IMR-90 (cell line): ENCODE results near the gene LRRC1. TPM values are rescaled to one million over a fixed set of nuclear protein-coding genes. Genes with fewer than 3 reads are reported as not detected.

Experiments used
- ATAC-seq: fragments of 200-7000 bp; cut with Tn5 transposase; 2 replicates; pipeline ENCODE4 v1.9.1; 2020; ENCODE audit warnings: low read depth, mild to moderate bottlenecking, moderate library complexity
- BruUV-seq: library from RNA; stranded (reverse); fragments of 400-500 nt; replicated peaks from 2 replicates; lab custom pipeline; 2021; lab: Mats Ljungman, UMichigan
- CTCF ChIA-PET: fragments of 300-600 bp; formaldehyde crosslinking; extraction: SDS; loops from one replicate; lab custom pipeline; 2021; ENCODE audit warnings: antibody characterized with exemption; lab: Yijun Ruan, JAX
- POLR2A ChIA-PET: fragments of 300-600 bp; sonication (Branson Sonifier 250); formaldehyde crosslinking; loops from one replicate; lab custom pipeline; 2022; ENCODE audit warnings: antibody characterized with exemption; ENCODE audit not compliant: unreplicated experiment; lab: Charles Lee
- DNase-seq: peaks from one replicate; pipeline ENCODE4 v3.0.0; 2013
- H2AFZ ChIP-seq: replicated peaks from 2 replicates; pipeline ENCODE3; 2013; ENCODE audit warnings: low read length, mild to moderate bottlenecking; ENCODE audit not compliant: poor library complexity
- H2AK5ac ChIP-seq: 2 replicates; pipeline ENCODE4 v1.6.1; 2013; ENCODE audit warnings: low read depth, low read length, inconsistent platforms
- H2AK9ac ChIP-seq: replicated peaks from 2 replicates; pipeline ENCODE3; 2013; ENCODE audit warnings: mild to moderate bottlenecking, low read depth, low read length, moderate library complexity; ENCODE audit not compliant: poor library complexity
- H2BK120ac ChIP-seq: 2 replicates; pipeline ENCODE4 v1.6.1; 2013; ENCODE audit warnings: low read depth, low read length, inconsistent platforms
- H2BK15ac ChIP-seq: 3 replicates; pipeline ENCODE4 v1.6.1; 2013; ENCODE audit warnings: low read depth, low read length, inconsistent platforms
- H2BK20ac ChIP-seq: 2 replicates; pipeline ENCODE4 v1.6.1; 2013; ENCODE audit warnings: low read depth, mild to moderate bottlenecking, inconsistent platforms, low read length, moderate library complexity
- H2BK5ac ChIP-seq: 2 replicates; pipeline ENCODE4 v1.6.1; 2013; ENCODE audit warnings: mild to moderate bottlenecking, low read depth, low read length, inconsistent platforms; ENCODE audit not compliant: poor library complexity, severe bottlenecking
- H3K14ac ChIP-seq: replicated peaks from 2 replicates; pipeline ENCODE4 v1.6.1; 2013; ENCODE audit warnings: low read depth, low read length, inconsistent platforms
- H3K18ac ChIP-seq: 2 replicates; pipeline ENCODE4 v1.6.1; 2013; ENCODE audit warnings: low read depth, low read length, control low read depth
- H3K23ac ChIP-seq: 2 replicates; pipeline ENCODE4 v1.6.1; 2013; ENCODE audit warnings: low read depth, low read length, inconsistent platforms
- H3K27ac ChIP-seq: 2 replicates; pipeline ENCODE4 v1.5.1; 2013; ENCODE audit warnings: mild to moderate bottlenecking, control low read depth, low read length; ENCODE audit not compliant: insufficient read depth
- H3K27me3 ChIP-seq: 2 replicates; pipeline ENCODE4 v1.6.1; 2013; ENCODE audit warnings: low read length; ENCODE audit not compliant: control insufficient read depth, insufficient read depth
- H3K36me3 ChIP-seq: 2 replicates; pipeline ENCODE4 v1.6.1; 2013; ENCODE audit warnings: low read length, mixed read lengths; ENCODE audit not compliant: control insufficient read depth, insufficient read depth
- H3K4ac ChIP-seq: 2 replicates; pipeline ENCODE4 v1.6.1; 2013; ENCODE audit warnings: low read depth, low read length, inconsistent platforms
- H3K4me1 ChIP-seq: 2 replicates; pipeline ENCODE4 v1.6.1; 2013; ENCODE audit warnings: low read length, mixed read lengths; ENCODE audit not compliant: control insufficient read depth, insufficient read depth
- H3K4me2 ChIP-seq: 2 replicates; pipeline ENCODE4 v1.6.1; 2013; ENCODE audit warnings: low read depth, mild to moderate bottlenecking, control low read depth, low read length, moderate library complexity
- H3K4me3 ChIP-seq: 2 replicates; pipeline ENCODE4 v1.5.1; 2013; ENCODE audit warnings: low read depth, mild to moderate bottlenecking, control low read depth, low read length, moderate library complexity; ENCODE audit not compliant: insufficient read depth
- H3K56ac ChIP-seq: 2 replicates; pipeline ENCODE4 v1.6.1; 2013; ENCODE audit warnings: low read length, inconsistent platforms; ENCODE audit not compliant: insufficient read depth; ENCODE audit errors: extremely low read depth
- H3K79me1 ChIP-seq, 2 experiments: 2 replicates each; pipeline ENCODE4 v1.6.1; 2013; ENCODE audit warnings: low read length in 2 of 2, inconsistent platforms in 1 of 2, low read depth in 1 of 2
- H3K9ac ChIP-seq: 2 replicates; pipeline ENCODE4 v1.6.1; 2013; ENCODE audit warnings: low read depth, low read length, control low read depth
- H3K9me1 ChIP-seq: 2 replicates; pipeline ENCODE4 v1.6.1; 2013; ENCODE audit warnings: low read length, inconsistent platforms; ENCODE audit not compliant: insufficient read depth
- H3K9me3 ChIP-seq: 2 replicates; pipeline ENCODE4 v1.6.1; 2013; ENCODE audit warnings: low read length; ENCODE audit not compliant: control insufficient read depth, insufficient read depth
- H4K20me1 ChIP-seq: 2 replicates; pipeline ENCODE4 v1.6.1; 2013; ENCODE audit warnings: low read length, inconsistent platforms; ENCODE audit not compliant: insufficient read depth
- H4K5ac ChIP-seq: 2 replicates; pipeline ENCODE4 v1.6.1; 2013; ENCODE audit warnings: mild to moderate bottlenecking, low read depth, low read length, control low read depth
- H4K8ac ChIP-seq, 2 experiments: 2 replicates each; pipeline ENCODE4 v1.6.1; 2013; ENCODE audit warnings: low read depth in 2 of 2, low read length in 2 of 2, control low read depth in 1 of 2, inconsistent platforms in 1 of 2
- H4K91ac ChIP-seq: 2 replicates; pipeline ENCODE4 v1.6.1; 2013; ENCODE audit warnings: low read depth, low read length, inconsistent platforms; ENCODE audit not compliant: insufficient read depth
- BHLHE40 ChIP-seq: fragments of 150-350 bp; IDR thresholded peaks from 2 replicates; pipeline ENCODE4 v1.6.1; 2016; ENCODE audit warnings: mild to moderate bottlenecking, low read depth, low read length
- CEBPB ChIP-seq: IDR thresholded peaks from 2 replicates; pipeline ENCODE4 v1.6.1; 2012; ENCODE audit warnings: low read depth, low read length, improper control_type of control experiment
- CHD1 ChIP-seq: IDR thresholded peaks from 2 replicates; pipeline ENCODE4 v1.6.1; 2012; ENCODE audit warnings: low read depth, low read length, improper control_type of control experiment
- FOS ChIP-seq: fragments of 150-350 bp; IDR thresholded peaks from 2 replicates; pipeline ENCODE4 v1.6.1; 2016; ENCODE audit warnings: low read depth, low read length
- MAFK ChIP-seq: IDR thresholded peaks from 2 replicates; pipeline ENCODE4 v1.6.1; 2012; ENCODE audit warnings: low read depth, low read length, improper control_type of control experiment
- MAZ ChIP-seq: IDR thresholded peaks from 2 replicates; pipeline ENCODE4 v1.6.1; 2012; ENCODE audit warnings: low read depth, mild to moderate bottlenecking, low read length, improper control_type of control experiment, moderate library complexity, borderline replicate concordance
- MXI1 ChIP-seq: IDR thresholded peaks from 2 replicates; pipeline ENCODE4 v1.6.1; 2012; ENCODE audit warnings: low read depth, mild to moderate bottlenecking, low read length, moderate library complexity, borderline replicate concordance
- NFE2L2 ChIP-seq: fragments of 150-350 bp; IDR thresholded peaks from 2 replicates; pipeline ENCODE4 v1.6.1; 2016; ENCODE audit warnings: low read depth, mild to moderate bottlenecking, low read length
- POLR2A ChIP-seq: IDR thresholded peaks from 2 replicates; pipeline ENCODE4 v1.6.1; 2012; ENCODE audit warnings: mild to moderate bottlenecking, low read depth, low read length
- RAD21 ChIP-seq: IDR thresholded peaks from 2 replicates; pipeline ENCODE4 v1.6.1; 2012; ENCODE audit warnings: low read length, improper control_type of control experiment
- RCOR1 ChIP-seq: IDR thresholded peaks from 2 replicates; pipeline ENCODE4 v1.6.1; 2012; ENCODE audit warnings: mild to moderate bottlenecking, low read length, improper control_type of control experiment; ENCODE audit not compliant: insufficient replicate concordance
- RFX5 ChIP-seq: IDR thresholded peaks from 2 replicates; pipeline ENCODE4 v1.8.0; 2012; ENCODE audit warnings: low read depth, mild to moderate bottlenecking, low read length, moderate library complexity
- SMC3 ChIP-seq: fragments of 150-350 bp; IDR thresholded peaks from 2 replicates; pipeline ENCODE4 v1.6.1; 2016; ENCODE audit warnings: low read depth, mild to moderate bottlenecking, antibody characterized with exemption, low read length, moderate library complexity
- WGBS, 2 experiments: methylation state at CpG; one replicate each; pipeline versions ENCODE4 v1.1.5 to v1.1.7; 2013; ENCODE audit warnings: missing lambda C conversion rate in 2 of 2; ENCODE audit not compliant: insufficient read length in 1 of 2; ENCODE audit errors: extremely low coverage in 2 of 2; 5-methylcytosine and 5-hydroxymethylcytosine counted together
- dilution Hi-C: fragments of 300-500 bp; cut with HindIII; formaldehyde crosslinking; loops from one replicate; pipeline ENCODE4 v1.14.3; 2018; ENCODE audit warnings: low sequenced_read_pairs; ENCODE audit not compliant: unreplicated experiment
- in situ Hi-C: fragments of 300-500 bp; cut with MboI; formaldehyde crosslinking; loops from 3 replicates; pipeline ENCODE4 v1.14.3; 2019; ENCODE audit warnings: low sequenced_read_pairs, inconsistent platforms, mixed read lengths
- intact Hi-C: fragments of 100-400 bp; cut with micrococcal nuclease; formaldehyde crosslinking; loops from 2 replicates; pipeline ENCODE4 v1.10.0; 2022
- polyA plus RNA-seq, 3 experiments: library from polyadenylated mRNA; depleted of rRNA; stranded (reverse); fragments of >200 nt; gene quantifications; 2 replicates each; pipeline ENCODE4 v1.2.3, GENCODE V29; 2012; ENCODE audit warnings: low replicate concordance in 1 of 3
- total RNA-seq: library from RNA; depleted of rRNA; stranded (reverse); fragments of >200 nt; gene quantifications from 2 replicates; pipeline ENCODE4 v1.2.3, GENCODE V29; 2012
- TF ChIP-seq, protein P1 (sequence below): conservative IDR thresholded peaks from 2 replicates; pipeline ENCODE4 v1.5.1; 2012; ENCODE audit warnings: mild to moderate bottlenecking, low read depth, low read length, improper control_type of control experiment
- TF ChIP-seq, protein P2 (sequence below): fragments of 150-350 bp; IDR thresholded peaks from 2 replicates; pipeline ENCODE4 v1.6.1; 2016; ENCODE audit warnings: low read depth, mild to moderate bottlenecking, low read length, moderate library complexity, borderline replicate concordance
- TF ChIP-seq, protein P3 (sequence below): fragments of 150-350 bp; IDR thresholded peaks from 2 replicates; pipeline ENCODE4 v1.6.1; 2017; ENCODE audit warnings: mild to moderate bottlenecking, antibody characterized with exemption, low read length, low read depth

Gene LRRC1
- total and polyA plus RNA-seq, 2 of the 4 experiments (the other 2 are of a cell fraction): 5.1 to 6.1 TPM

DNA sequence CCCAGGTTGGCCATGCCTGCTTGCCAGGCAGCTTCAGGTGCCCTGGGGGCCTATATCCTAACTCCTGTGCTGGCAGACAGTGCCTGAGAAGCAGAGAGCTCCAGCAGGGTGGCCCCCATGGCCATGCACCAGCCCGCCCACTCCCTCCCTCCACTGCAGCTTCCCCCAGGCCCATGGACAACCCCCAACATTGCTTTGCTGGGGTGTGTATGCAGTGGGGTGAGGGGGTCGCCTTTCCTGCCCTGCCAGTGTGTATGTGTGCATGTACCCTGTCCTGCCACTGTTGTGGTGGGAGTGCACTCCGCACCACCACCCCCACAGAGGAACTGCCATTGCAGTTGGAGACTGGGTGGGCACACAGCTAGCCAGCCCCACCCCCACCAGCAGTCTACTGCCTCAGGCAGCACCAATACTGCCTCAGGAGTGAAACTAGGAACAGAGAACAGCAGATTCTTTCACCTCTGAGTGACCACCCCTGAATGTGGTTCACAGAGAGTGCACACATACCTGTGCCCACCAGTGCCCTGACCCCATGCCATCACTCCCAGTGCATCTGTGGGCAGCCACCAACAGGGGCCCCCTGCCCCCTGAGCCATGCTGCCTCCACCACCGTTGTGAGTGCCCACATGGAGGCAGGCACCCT, 151.1 kb downstream of the LRRC1 start:
- Histone ChIP-seq H2BK20ac (no peak overlapping the region), H2AK9ac (no peak overlapping the region), H2BK120ac (no peak overlapping the region), H3K79me1 (no peaks in the 10 kb centered on the region), H3K56ac (no peak overlapping the region), H4K20me1 (no peaks in the 10 kb centered on the region), H3K27me3 (no peaks in the 10 kb centered on the region; the same call in 1 of the 2 replicates), H3K4me2 (no peak overlapping the region), H3K36me3 (no peaks in the 10 kb centered on the region), H4K91ac (no peak overlapping the region), H2AFZ (no peak overlapping the region), H3K14ac (no peak overlapping the region), H3K9me1 (no peaks in the 10 kb centered on the region), H4K8ac (no peak overlapping the region), H3K9ac (no peak overlapping the region), H3K27ac (no peak overlapping the region), H3K4me3 (no peak overlapping the region), H3K9me3 (no peaks in the 10 kb centered on the region), H3K4ac (no peak overlapping the region), H2BK15ac (no peak overlapping the region), H2AK5ac (peak overlapping the region; percentile 15; the same call in 1 of the 2 replicates), H3K4me1 (peaks cover 3% of the 10 kb centered on the region; the same call in 1 of the 2 replicates), H3K18ac (no peak overlapping the region), H4K5ac (no peak overlapping the region), H3K23ac (no peak overlapping the region), H2BK5ac (no peak overlapping the region)
- BruUV-seq: no TSS peak
- CTCF ChIA-PET: interaction anchor here (0.6 kb wide), 1 partner anchor 404 kb away, joined by 3 read pairs; no protein-coding TSS in a partner anchor
- dilution Hi-C loops (no loop called here), in situ Hi-C loops (loop anchor here (25.0 kb wide), 1 partner anchor 759 kb away; no protein-coding TSS in a partner anchor), intact Hi-C loops (no loop called here)
- 43% methylated on average over 1 of the region's 4 CpGs; no CpG with 5 or more reads in 1 of the 2 experiments for WGBS, 2 experiments
- POLR2A ChIA-PET: no interaction called here
- ATAC-seq: no peak
- DNase-seq: no peak
- TF ChIP-seq RFX5 (no peak), FOS (no peak), CEBPB (no peak), MXI1 (no peak), RAD21 (no peak), MAZ (no peak), POLR2A (no peak), MAFK (no peak), BHLHE40 (no peak), NFE2L2 (no peak), RCOR1 (no peak), CHD1 (no peak), SMC3 (no peak)
- TF ChIP-seq, protein P1, sequence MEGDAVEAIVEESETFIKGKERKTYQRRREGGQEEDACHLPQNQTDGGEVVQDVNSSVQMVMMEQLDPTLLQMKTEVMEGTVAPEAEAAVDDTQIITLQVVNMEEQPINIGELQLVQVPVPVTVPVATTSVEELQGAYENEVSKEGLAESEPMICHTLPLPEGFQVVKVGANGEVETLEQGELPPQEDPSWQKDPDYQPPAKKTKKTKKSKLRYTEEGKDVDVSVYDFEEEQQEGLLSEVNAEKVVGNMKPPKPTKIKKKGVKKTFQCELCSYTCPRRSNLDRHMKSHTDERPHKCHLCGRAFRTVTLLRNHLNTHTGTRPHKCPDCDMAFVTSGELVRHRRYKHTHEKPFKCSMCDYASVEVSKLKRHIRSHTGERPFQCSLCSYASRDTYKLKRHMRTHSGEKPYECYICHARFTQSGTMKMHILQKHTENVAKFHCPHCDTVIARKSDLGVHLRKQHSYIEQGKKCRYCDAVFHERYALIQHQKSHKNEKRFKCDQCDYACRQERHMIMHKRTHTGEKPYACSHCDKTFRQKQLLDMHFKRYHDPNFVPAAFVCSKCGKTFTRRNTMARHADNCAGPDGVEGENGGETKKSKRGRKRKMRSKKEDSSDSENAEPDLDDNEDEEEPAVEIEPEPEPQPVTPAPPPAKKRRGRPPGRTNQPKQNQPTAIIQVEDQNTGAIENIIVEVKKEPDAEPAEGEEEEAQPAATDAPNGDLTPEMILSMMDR: no peak
- TF ChIP-seq, protein P2, sequence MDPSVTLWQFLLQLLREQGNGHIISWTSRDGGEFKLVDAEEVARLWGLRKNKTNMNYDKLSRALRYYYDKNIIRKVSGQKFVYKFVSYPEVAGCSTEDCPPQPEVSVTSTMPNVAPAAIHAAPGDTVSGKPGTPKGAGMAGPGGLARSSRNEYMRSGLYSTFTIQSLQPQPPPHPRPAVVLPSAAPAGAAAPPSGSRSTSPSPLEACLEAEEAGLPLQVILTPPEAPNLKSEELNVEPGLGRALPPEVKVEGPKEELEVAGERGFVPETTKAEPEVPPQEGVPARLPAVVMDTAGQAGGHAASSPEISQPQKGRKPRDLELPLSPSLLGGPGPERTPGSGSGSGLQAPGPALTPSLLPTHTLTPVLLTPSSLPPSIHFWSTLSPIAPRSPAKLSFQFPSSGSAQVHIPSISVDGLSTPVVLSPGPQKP: no peak
- TF ChIP-seq, protein P3, sequence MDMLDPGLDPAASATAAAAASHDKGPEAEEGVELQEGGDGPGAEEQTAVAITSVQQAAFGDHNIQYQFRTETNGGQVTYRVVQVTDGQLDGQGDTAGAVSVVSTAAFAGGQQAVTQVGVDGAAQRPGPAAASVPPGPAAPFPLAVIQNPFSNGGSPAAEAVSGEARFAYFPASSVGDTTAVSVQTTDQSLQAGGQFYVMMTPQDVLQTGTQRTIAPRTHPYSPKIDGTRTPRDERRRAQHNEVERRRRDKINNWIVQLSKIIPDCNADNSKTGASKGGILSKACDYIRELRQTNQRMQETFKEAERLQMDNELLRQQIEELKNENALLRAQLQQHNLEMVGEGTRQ: no peak
